NCI-H1417 (cell line): Measurements from ENCODE around the gene RIGI.
A peak's percentile ranks its signal among the peaks of the same experiment; 100 is the strongest.
"Not testable (repeated sequence)": the region's sequence is repeated elsewhere in the genome, so short reads cannot be mapped to it uniquely, and the experiment has no call there.

ENCODE experiments used
- DNase-seq, 3 experiments: peaks; one replicate each; lab custom pipeline; 2025; lab: John Stamatoyannopoulos, UW

The RIGI gene

GRCh38 chr9:32526041-32526706 is at the start of gene RIGI:
Gene RIGI (minus strand): TSS chr9:32526196. CDS start chr9:32526166, 30 bp downstream.
- peak; percentile 69 to 94 (median 87) for DNase-seq

- no peak for DNase-seq
Observed at GRCh38 chr9:32574858-32575257, 48.9 kb upstream of the RIGI start.

GRCh38 chr9:32573821-32574220 is 47.8 kb upstream of the RIGI start:
- no peak for DNase-seq

DNA sequence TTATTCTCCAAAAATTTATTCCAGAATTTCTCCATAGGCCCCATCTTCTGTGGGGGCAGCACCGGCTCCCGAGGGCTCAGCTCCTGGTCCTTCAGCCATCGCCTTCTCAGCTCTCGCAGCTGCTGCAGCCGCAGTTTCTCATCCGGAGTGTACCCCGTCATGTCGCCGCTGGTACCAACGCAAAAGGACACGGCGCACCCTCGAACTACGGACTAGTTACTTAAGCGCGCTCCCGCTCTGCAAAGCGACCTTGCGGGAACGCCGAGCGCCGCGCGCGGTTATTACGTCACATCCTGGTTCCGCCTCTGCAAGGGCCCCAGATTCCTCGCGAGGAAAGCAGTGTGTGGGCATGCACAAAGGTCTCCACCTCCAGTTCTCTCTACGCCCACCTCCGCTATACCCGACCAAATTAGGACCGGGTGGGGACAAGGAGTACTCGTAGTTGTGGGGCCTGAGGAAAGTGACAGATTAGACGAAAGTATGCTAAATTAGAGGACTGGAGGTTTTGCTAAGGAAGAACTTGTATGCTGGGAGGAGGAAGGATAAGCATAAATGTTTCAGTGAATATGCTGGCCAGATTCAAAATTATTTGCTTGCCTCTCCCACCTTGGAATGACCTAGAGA is 47.0 kb upstream of the RIGI start, which contains the start of gene NDUFB6:
NDUFB6 (minus strand) TSS at position 260 of the 624 bp plus-strand sequence; CDS start at position 161, 99 bp downstream.
- DNase-seq = peak; percentile 80 to 90 (median 81)

DNA sequence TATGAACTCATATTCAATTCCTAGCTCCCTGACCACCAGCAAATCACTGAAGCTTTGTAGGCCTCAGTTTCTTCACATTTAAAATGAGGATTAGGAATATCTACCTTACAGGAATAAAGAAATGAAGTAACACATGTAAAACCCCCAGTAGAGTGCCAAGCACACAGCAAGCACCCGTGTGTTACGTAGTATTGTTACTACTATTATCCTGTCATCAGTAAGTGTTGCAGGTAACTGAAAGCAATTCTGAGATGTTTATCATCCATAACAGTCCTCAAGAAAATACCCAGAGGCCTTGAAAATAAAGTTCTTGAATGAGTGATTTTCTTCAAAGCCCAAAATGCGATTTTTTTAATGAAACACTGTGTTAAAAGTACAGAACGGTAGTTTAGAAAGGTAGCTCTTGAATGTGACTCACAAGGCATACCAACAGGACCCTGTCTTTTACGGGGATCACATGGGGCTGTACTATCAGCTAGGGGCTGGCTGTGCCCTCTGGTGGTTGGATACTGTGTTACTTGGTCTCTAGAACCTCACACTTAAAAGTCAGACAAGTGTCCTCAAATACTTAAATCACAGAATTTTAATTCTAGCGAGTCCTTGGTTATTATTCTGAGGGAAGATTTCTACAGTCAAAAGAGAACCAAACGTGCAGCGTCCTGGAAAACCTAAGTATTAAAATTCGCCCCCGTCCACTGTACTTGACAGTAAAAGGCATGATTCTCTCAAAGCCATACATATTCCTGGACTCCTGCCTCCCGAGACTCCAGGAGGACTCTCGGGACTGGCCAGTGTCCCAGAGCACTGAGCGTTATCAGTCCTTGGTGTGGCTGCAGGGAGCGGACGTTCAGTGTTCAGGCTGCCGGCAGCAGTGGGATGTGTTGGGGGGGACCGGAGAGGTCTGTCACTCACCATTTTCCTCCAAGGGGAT is 46.2 kb upstream of the RIGI start:
- peak; percentile 28 to 73 (median 46) for DNase-seq

GRCh38 chr9:32570262-32570661 is 44.3 kb upstream of the RIGI start:
- no peak for DNase-seq

GRCh38 chr9:32566770-32567169 is 40.8 kb upstream of the RIGI start:
- DNase-seq = no peak

DNA sequence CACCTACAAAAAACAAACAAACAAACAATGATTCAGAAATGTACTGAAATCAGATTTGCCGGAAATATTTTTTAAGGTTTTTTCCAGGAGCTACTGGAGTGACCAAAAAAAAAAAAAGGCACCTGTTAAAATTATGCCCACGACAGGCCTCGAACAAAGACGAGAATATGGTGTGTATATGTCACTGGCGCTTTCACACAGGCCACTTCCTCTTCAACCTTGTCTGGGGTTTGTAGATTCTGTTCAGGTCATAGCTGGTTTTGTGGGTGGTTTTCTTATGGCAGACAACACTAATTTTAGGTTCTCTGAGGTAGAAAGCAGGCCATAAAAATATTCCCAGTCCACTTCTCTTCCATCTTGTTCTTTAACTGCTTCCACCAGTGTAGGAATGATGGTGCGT is 40.0 kb upstream of the RIGI start:
- DNase-seq = no peak

GRCh38 chr9:32558408-32558934 is 32.5 kb upstream of the RIGI start:
- DNase-seq = no peak

DNA sequence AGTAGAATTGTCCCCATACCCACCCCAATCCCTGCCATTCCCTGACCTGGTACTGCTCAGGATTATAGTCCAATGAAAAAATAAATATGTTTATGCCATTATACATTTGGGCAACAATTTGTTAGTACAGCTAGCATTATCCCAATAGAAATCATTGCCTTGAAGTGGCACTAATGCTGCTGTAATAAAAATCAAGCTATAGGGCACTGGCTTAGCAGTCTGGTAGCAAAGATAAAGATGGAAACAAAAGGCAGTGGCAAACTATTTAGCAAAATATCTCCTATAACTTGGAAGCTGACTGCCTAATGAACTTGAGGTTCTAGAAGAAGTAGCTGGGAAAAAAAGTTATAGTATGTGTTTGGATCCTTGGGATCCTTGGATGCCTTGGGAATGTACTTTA is 28.6 kb upstream of the RIGI start:
- no peak for DNase-seq

GRCh38 chr9:32554107-32554506 is 28.1 kb upstream of the RIGI start:
- DNase-seq = no peak

- DNase-seq = peak; percentile 81 to 94 (median 91)
Observed at GRCh38 chr9:32552172-32552872, 26.3 kb upstream of the RIGI start, which contains the start of the genes SMIM27 and TOPORS. Gene SMIM27 (plus strand): TSS chr9:32552327. CDS start chr9:32552435, 108 bp downstream. Gene TOPORS (minus strand): TSS chr9:32552586. CDS start chr9:32552436, 150 bp downstream.

- DNase-seq = peak; percentile 32 to 74 (median 63)
Observed at GRCh38 chr9:32551276-32552051, 25.5 kb upstream of the RIGI start.

DNA sequence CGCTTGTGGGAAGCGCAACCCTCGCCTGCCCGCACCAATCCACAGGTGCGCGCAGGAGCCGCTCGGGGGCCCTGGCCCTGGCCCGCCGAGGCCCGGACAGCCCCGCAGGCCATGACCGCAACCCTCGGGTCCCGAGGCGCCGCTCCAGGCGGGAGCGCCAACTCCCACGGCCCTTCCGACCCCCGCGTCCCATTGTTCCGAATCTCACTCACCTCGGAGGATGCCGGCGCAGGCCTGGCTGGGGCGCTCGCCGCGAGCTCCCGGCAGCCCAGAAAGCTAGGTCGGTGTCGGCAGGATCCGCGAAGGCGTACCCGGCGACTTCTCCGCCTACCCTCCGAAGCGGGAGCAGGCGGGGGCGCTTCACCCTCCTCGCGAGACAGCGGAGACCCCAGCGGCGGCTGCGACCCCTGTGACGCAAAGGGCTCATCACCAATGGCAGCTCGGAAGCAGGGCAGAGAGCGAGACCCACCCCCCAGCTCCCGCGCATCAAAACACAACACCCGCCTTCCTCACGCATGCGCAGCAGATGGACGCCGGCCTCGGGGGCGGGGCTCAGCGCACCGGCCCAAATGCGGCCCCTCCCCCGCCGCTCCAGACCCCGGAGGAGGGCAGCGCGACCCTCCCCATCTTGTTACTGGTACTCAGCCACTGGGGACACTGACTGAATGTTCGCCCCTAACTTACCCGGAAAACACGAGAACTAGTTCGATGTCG is 24.7 kb upstream of the RIGI start:
- DNase-seq = peak; percentile 77 to 95 (median 87)

- peak in 2 of 3 experiments; percentile 13 to 29 for DNase-seq
Observed at GRCh38 chr9:32550150-32550561, 24.2 kb upstream of the RIGI start.

DNA sequence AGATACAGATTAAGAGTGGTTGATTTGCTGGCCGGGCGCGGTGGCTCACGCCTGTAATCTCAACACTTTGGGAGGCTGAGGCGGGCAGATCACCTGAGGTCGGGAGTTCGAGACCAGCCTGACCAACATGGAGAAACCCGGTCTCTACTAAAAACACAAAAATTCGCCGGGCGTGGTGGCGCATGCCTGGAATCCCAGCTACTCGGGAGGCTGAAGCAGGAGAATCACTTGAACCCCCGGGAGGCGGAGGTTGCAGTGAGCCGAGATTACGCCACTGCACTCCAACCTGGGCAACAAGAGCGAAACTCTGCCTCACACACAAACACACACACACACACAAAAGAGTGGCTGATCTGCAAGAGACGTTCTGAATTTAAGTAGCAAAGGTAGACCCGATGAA is 22.2 kb upstream of the RIGI start:
- not testable (repeated sequence) for DNase-seq

DNA sequence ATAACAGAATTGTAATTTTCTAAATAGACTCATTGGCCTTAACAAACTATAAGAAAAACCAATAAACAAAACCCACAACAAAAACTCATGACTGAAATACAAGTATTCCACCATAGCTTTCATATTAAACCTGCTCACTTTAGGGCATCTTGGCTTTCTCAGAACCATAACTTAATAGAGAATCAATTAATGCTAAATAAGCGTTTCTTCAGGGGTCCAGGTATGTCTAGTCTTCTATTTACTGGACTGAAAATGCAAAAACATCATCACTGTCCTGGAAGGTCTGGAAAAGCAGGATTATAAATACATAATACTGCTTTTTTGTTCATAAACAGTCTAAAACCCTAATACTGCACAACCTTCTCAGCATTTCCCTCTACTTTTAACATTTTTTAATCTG is 19.9 kb upstream of the RIGI start:
- DNase-seq = no peak

- DNase-seq = no peak
Observed at GRCh38 chr9:32543047-32543446, 17.1 kb upstream of the RIGI start.

DNA sequence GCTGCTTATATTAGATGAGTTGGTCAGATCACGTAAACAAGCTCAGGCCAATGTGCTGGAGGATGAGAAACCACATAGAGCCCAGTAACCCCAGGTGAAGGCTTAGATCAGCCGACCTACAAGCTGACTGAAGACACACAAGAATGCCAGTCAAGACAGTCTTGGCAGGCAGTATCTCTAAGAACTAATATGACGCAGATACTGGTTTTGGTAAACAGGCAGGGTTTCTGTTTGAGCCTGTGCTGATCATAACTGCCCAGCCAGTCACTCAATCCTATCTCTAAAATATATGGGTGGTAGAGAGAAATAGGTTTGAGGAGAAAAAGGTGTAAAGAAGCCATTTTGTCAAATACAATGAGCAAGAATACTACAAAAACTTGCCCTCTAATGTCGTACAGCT is 7.8 kb upstream of the RIGI start:
- DNase-seq = no peak

GRCh38 chr9:32533336-32533735 is 7.3 kb upstream of the RIGI start:
- no peak for DNase-seq
